Neural cell (in vitro differentiated cells): Measurements from ENCODE around the gene HEMK1. TPM values are rescaled to one million over a fixed set of nuclear protein-coding genes. Genes with fewer than 3 reads are reported as not detected.

ENCODE experiments used
- H2AFZ ChIP-seq: fragments of 200-600, 300-800 bp; sonication (generic), shearing (Covaris generic); 2 replicates; pipeline ENCODE4 v1.6.0; 2014; ENCODE audit warnings: low read depth, mild to moderate bottlenecking, antibody characterized with exemption, low read length, moderate library complexity
- H3F3A ChIP-seq: fragments of 200-600 bp; shearing (Covaris generic); 2 replicates; pipeline ENCODE4 v1.6.1; 2016; ENCODE audit warnings: mild to moderate bottlenecking, moderate library complexity, mixed read lengths, antibody characterized with exemption, low read length; ENCODE audit not compliant: insufficient read depth, poor library complexity, severe bottlenecking
- H3K27ac ChIP-seq: fragments of 200-600, 300-800 bp; sonication (generic), shearing (Covaris generic); 2 replicates; pipeline ENCODE4 v1.5.1; 2014; ENCODE audit warnings: mild to moderate bottlenecking, low read length, moderate library complexity
- H3K27me3 ChIP-seq: fragments of 300-800, 200-600 bp; sonication (generic), shearing (Covaris generic); 2 replicates; pipeline ENCODE4 v1.6.0; 2014; ENCODE audit warnings: mild to moderate bottlenecking, low read depth, low read length, moderate library complexity; ENCODE audit not compliant: insufficient read depth
- H3K36me3 ChIP-seq: fragments of 300-800, 200-600 bp; sonication (generic), shearing (Covaris generic); 2 replicates; pipeline ENCODE4 v1.5.1; 2014; ENCODE audit warnings: mild to moderate bottlenecking, antibody characterized with exemption, low read length, moderate library complexity; ENCODE audit not compliant: insufficient read depth
- H3K4me2 ChIP-seq: fragments of 300-800, 200-600 bp; sonication (generic), shearing (Covaris generic); 2 replicates; pipeline ENCODE4 v1.6.0; 2014; ENCODE audit warnings: mild to moderate bottlenecking, low read length
- H3K4me3 ChIP-seq: fragments of 300-800, 200-600 bp; sonication (generic), shearing (Covaris generic); 2 replicates; pipeline ENCODE4 v1.5.1; 2014; ENCODE audit warnings: mild to moderate bottlenecking, low read length, moderate library complexity
- H3K79me2 ChIP-seq: fragments of 200-600 bp; shearing (Covaris generic); replicated peaks from 2 replicates; pipeline ENCODE4 v1.6.0; 2014; ENCODE audit warnings: mild to moderate bottlenecking, low read length, moderate library complexity; ENCODE audit not compliant: insufficient read depth
- H3K9ac ChIP-seq: fragments of 300-800, 200-600 bp; sonication (generic), shearing (Covaris generic); 2 replicates; pipeline ENCODE4 v1.6.1; 2016; ENCODE audit warnings: mild to moderate bottlenecking, low read length, mixed read lengths
- H3K9me2 ChIP-seq: fragments of 200-600 bp; shearing (Covaris generic); 2 replicates; pipeline ENCODE4 v1.6.1; 2016; ENCODE audit warnings: mild to moderate bottlenecking, low read length, mixed read lengths; ENCODE audit not compliant: insufficient read depth
- H3K9me3 ChIP-seq: fragments of 200-600, 300-800 bp; sonication (generic), shearing (Covaris generic); 2 replicates; pipeline ENCODE4 v1.6.1; 2016; ENCODE audit warnings: mild to moderate bottlenecking, mixed run types, low read length, moderate library complexity, mixed read lengths
- H4K20me1 ChIP-seq: fragments of 200-600 bp; shearing (Covaris generic); 2 replicates; pipeline ENCODE4 v1.6.1; 2016; ENCODE audit warnings: mild to moderate bottlenecking, mixed run types; ENCODE audit not compliant: insufficient read depth
- EP300 ChIP-seq: fragments of 450-650 bp; conservative IDR thresholded peaks from 2 replicates; pipeline ENCODE4 v1.6.1; 2014; ENCODE audit warnings: antibody characterized with exemption, mild to moderate bottlenecking, moderate library complexity; ENCODE audit not compliant: poor library complexity, severe bottlenecking
- EZH2 ChIP-seq: fragments of 200-600, 300-800 bp; shearing (Covaris generic), sonication (generic); IDR thresholded peaks from 2 replicates; pipeline ENCODE4 v1.6.1; 2014; ENCODE audit warnings: antibody characterized with exemption, low read length, borderline replicate concordance, mild to moderate bottlenecking; ENCODE audit not compliant: insufficient read depth, poor library complexity, severe bottlenecking
- MXI1 ChIP-seq: fragments of 450-650 bp; conservative IDR thresholded peaks from 2 replicates; pipeline ENCODE4 v1.6.1; 2014; ENCODE audit warnings: antibody characterized with exemption, mild to moderate bottlenecking; ENCODE audit not compliant: poor library complexity, severe bottlenecking
- POLR2AphosphoS5 ChIP-seq: IDR thresholded peaks from 2 replicates; pipeline ENCODE4 v1.6.1; 2012
- RAD21 ChIP-seq: fragments of 450-650 bp; conservative IDR thresholded peaks from 2 replicates; pipeline ENCODE4 v1.6.1; 2014; ENCODE audit warnings: antibody characterized with exemption, mild to moderate bottlenecking, moderate library complexity
- SMC3 ChIP-seq: fragments of 450-650 bp; conservative IDR thresholded peaks from 2 replicates; pipeline ENCODE4 v1.6.1; 2014; ENCODE audit warnings: antibody characterized with exemption, mild to moderate bottlenecking, moderate library complexity; ENCODE audit not compliant: poor library complexity
- TAF1 ChIP-seq: IDR thresholded peaks from 2 replicates; pipeline ENCODE4 v1.6.1; 2012; ENCODE audit warnings: low read depth
- polyA plus RNA-seq: library from polyadenylated mRNA; depleted of rRNA; stranded (reverse); fragments of >200 nt; gene quantifications from 2 replicates; pipeline ENCODE4 v1.2.3, GENCODE V29; 2014
- TF ChIP-seq, protein P1 (sequence below): IDR thresholded peaks from 2 replicates; pipeline ENCODE4 v1.6.1; 2012; ENCODE audit warnings: borderline replicate concordance
- TF ChIP-seq, protein P2 (sequence below): fragments of 450-650 bp; IDR thresholded peaks from 2 replicates; pipeline ENCODE4 v1.5.1; 2014; ENCODE audit warnings: antibody characterized with exemption, mild to moderate bottlenecking, moderate library complexity; ENCODE audit not compliant: poor library complexity, severe bottlenecking

HEMK1 gene
- polyA plus RNA-seq, 1 donor from 2014 or later, result 24.4 TPM

GRCh38 chr3:50622881-50623280, 53.6 kb downstream of the HEMK1 start:
- H3K27ac ChIP-seq, result no peak overlapping the region
- H3K9me3 ChIP-seq, result no peaks in the 10 kb centered on the region
- H3K27me3 ChIP-seq, result no peaks in the 10 kb centered on the region
- H3K4me2 ChIP-seq, result no peak overlapping the region
- TF ChIP-seq RAD21 (no peak), SMC3 (no peak), EP300 (no peak), POLR2AphosphoS5 (no peak), EZH2 (no peak), MXI1 (no peak), TAF1 (no peak)
- TF ChIP-seq, protein P1, sequence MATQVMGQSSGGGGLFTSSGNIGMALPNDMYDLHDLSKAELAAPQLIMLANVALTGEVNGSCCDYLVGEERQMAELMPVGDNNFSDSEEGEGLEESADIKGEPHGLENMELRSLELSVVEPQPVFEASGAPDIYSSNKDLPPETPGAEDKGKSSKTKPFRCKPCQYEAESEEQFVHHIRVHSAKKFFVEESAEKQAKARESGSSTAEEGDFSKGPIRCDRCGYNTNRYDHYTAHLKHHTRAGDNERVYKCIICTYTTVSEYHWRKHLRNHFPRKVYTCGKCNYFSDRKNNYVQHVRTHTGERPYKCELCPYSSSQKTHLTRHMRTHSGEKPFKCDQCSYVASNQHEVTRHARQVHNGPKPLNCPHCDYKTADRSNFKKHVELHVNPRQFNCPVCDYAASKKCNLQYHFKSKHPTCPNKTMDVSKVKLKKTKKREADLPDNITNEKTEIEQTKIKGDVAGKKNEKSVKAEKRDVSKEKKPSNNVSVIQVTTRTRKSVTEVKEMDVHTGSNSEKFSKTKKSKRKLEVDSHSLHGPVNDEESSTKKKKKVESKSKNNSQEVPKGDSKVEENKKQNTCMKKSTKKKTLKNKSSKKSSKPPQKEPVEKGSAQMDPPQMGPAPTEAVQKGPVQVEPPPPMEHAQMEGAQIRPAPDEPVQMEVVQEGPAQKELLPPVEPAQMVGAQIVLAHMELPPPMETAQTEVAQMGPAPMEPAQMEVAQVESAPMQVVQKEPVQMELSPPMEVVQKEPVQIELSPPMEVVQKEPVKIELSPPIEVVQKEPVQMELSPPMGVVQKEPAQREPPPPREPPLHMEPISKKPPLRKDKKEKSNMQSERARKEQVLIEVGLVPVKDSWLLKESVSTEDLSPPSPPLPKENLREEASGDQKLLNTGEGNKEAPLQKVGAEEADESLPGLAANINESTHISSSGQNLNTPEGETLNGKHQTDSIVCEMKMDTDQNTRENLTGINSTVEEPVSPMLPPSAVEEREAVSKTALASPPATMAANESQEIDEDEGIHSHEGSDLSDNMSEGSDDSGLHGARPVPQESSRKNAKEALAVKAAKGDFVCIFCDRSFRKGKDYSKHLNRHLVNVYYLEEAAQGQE, result no peak
- TF ChIP-seq, protein P2, sequence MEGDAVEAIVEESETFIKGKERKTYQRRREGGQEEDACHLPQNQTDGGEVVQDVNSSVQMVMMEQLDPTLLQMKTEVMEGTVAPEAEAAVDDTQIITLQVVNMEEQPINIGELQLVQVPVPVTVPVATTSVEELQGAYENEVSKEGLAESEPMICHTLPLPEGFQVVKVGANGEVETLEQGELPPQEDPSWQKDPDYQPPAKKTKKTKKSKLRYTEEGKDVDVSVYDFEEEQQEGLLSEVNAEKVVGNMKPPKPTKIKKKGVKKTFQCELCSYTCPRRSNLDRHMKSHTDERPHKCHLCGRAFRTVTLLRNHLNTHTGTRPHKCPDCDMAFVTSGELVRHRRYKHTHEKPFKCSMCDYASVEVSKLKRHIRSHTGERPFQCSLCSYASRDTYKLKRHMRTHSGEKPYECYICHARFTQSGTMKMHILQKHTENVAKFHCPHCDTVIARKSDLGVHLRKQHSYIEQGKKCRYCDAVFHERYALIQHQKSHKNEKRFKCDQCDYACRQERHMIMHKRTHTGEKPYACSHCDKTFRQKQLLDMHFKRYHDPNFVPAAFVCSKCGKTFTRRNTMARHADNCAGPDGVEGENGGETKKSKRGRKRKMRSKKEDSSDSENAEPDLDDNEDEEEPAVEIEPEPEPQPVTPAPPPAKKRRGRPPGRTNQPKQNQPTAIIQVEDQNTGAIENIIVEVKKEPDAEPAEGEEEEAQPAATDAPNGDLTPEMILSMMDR, result no peak
- H3F3A ChIP-seq, result no peaks in the 10 kb centered on the region
- H3K9ac ChIP-seq, result no peak overlapping the region
- H4K20me1 ChIP-seq, result no peaks in the 10 kb centered on the region
- no peaks in the 10 kb centered on the region for H3K9me2 ChIP-seq
- no peak overlapping the region for H2AFZ ChIP-seq
- no peaks in the 10 kb centered on the region for H3K36me3 ChIP-seq
- no peak overlapping the region for H3K4me3 ChIP-seq
- H3K79me2 ChIP-seq, result no peaks in the 10 kb centered on the region

DNA sequence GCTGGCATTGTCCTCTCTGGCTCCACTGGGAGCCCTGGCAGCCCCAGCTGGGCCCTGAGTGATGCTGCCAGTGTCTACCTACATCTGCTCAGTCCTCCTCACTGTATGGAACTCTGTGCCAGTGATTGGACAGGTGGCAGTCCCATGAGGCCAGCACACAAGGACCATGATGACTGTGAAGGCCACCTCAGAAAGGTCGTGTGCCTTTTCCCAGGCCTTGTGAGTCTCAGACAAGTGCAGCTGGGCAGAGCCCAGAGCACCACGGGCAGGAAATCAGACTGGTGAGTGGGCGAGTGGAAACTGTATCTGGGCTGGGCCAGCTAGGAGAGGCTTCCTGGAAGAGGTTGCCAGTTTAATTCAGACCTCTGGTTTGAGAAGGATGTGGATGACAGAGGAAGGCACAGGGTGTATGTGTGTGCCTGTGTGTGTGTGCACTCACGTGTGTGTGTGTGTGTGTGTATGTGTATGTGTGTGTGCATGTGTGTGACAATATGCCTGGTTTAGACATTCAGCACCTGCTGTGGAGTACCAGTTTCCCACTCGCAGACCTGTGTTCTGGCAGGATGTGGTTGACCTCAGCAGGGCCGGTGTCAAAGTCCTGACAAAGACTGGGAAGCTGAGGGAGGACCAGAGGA, 54.6 kb downstream of the HEMK1 start:
- no peak for TF ChIP-seq POLR2AphosphoS5
- TF ChIP-seq, protein P1, result no peak
- no peak for TF ChIP-seq EZH2
- TF ChIP-seq SMC3, result no peak
- no peak for TF ChIP-seq TAF1
- no peak for TF ChIP-seq MXI1
- TF ChIP-seq EP300, result no peak
- H2AFZ ChIP-seq, result no peak overlapping the region
- H3K4me3 ChIP-seq, result no peak overlapping the region
- no peaks in the 10 kb centered on the region for H3K9me2 ChIP-seq
- no peaks in the 10 kb centered on the region for H4K20me1 ChIP-seq
- H3K79me2 ChIP-seq, result no peaks in the 10 kb centered on the region
- no peaks in the 10 kb centered on the region for H3K36me3 ChIP-seq
- H3K9ac ChIP-seq, result no peak overlapping the region
- no peaks in the 10 kb centered on the region for H3K27me3 ChIP-seq
- H3F3A ChIP-seq, result no peaks in the 10 kb centered on the region
- no peaks in the 10 kb centered on the region for H3K9me3 ChIP-seq
- no peak overlapping the region for H3K27ac ChIP-seq
- no peak overlapping the region for H3K4me2 ChIP-seq
